DND-41 (cell line): ENCODE measurements around the gene SLC35A1.

Source experiments
- CTCF ChIP-seq: IDR thresholded peaks from 2 replicates; pipeline ENCODE4 v1.5.1; 2012; ENCODE audit warnings: borderline replicate concordance, low read length, moderate library complexity, mild to moderate bottlenecking; ENCODE audit not compliant: poor library complexity, severe bottlenecking; ENCODE audit errors: extremely low read depth
- EZH2 ChIP-seq: IDR thresholded peaks from 3 replicates; pipeline ENCODE4 v1.6.1; 2012; ENCODE audit warnings: borderline replicate concordance, low read depth, mild to moderate bottlenecking, moderate library complexity, low read length, inconsistent platforms; ENCODE audit not compliant: severe bottlenecking

GRCh38 chr6:87534377-87535047 is 61.7 kb downstream of the SLC35A1 start:
- TF ChIP-seq CTCF (no peak), EZH2 (no peak)
